HCT116 (cell line): ENCODE measurements around the gene GCNT4. TPM values are rescaled to one million over a fixed set of nuclear protein-coding genes. Genes with fewer than 3 reads are reported as not detected.

Experiments used
- ATAC-seq: fragments of 200-7000 bp; cut with Tn5 transposase; 2 replicates; pipeline ENCODE4 v1.9.1; 2020; ENCODE audit warnings: mild to moderate bottlenecking, moderate library complexity
- BruUV-seq: library from RNA; stranded (reverse); fragments of 400-500 nt; replicated peaks from 2 replicates; lab custom pipeline; 2021; lab: Mats Ljungman, UMichigan
- CTCF ChIA-PET: fragments of 300-600 bp; sonication (Branson Sonifier 250); formaldehyde crosslinking; loops from one replicate; lab custom pipeline; 2021; ENCODE audit warnings: antibody characterized with exemption; lab: Charles Lee
- POLR2A ChIA-PET: fragments of 300-600, 350-600 bp; sonication (Branson Sonifier 250); formaldehyde crosslinking; loops from one replicate; lab custom pipeline; 2021; ENCODE audit warnings: antibody characterized with exemption; lab: Charles Lee
- RAD21 ChIA-PET, 2 experiments: fragments of 300-600 bp; sonication (Branson Sonifier 250); formaldehyde crosslinking; loops; one replicate each; lab custom pipeline; 2023; ENCODE audit warnings: low total read pairs in 2 of 2; ENCODE audit not compliant: uncharacterized antibody in 2 of 2, unreplicated experiment in 2 of 2, low non-redundant PET in 1 of 2; lab: Charles Lee
- DNase-seq: peaks from one replicate; pipeline ENCODE4 v3.0.0-alpha.2; 2010; ENCODE audit warnings: low read depth, low spot score
- H2AFZ ChIP-seq: fragments of 200-600 bp; shearing (Covaris generic), sonication (generic); 2 replicates; pipeline ENCODE4 v1.6.1; 2017; ENCODE audit warnings: low read depth, mixed run types, mixed read lengths, antibody characterized with exemption, low read length; ENCODE audit not compliant: poor library complexity, severe bottlenecking
- H3K27ac ChIP-seq: 2 replicates; pipeline ENCODE4 v1.5.1; 2012; ENCODE audit warnings: low read depth, low read length
- H3K27me3 ChIP-seq: fragments of 200-600 bp; sonication (generic); 2 replicates; pipeline ENCODE4 v1.6.1; 2016; ENCODE audit warnings: mixed run types, low read length, mixed read lengths; ENCODE audit not compliant: insufficient read depth
- H3K36me3 ChIP-seq, 2 experiments: fragments of 200-500 bp in 1 of 2; fragments of 200-600 bp in 1 of 2; sonication (Bioruptor generic) in 1 of 2; sonication (generic) in 1 of 2; 2 replicates each; pipeline versions ENCODE4 v1.5.1 to v1.6.1; 2014 to 2016; ENCODE audit warnings: low read length in 2 of 2, inconsistent platforms in 1 of 2, mixed read lengths in 1 of 2, mixed run types in 1 of 2; ENCODE audit not compliant: insufficient read depth in 2 of 2, control insufficient read depth in 1 of 2
- H3K4me1 ChIP-seq, 2 experiments: fragments of 200-600 bp in 1 of 2; sonication (generic) in 1 of 2; 2 replicates each; pipeline versions ENCODE4 v1.5.1 to v1.6.1; 2012 to 2017; ENCODE audit warnings: low read length in 2 of 2, inconsistent platforms in 1 of 2, mild to moderate bottlenecking in 1 of 2, mixed read lengths in 1 of 2, mixed run types in 1 of 2, moderate library complexity in 1 of 2; ENCODE audit not compliant: insufficient read depth in 2 of 2, control insufficient read depth in 1 of 2
- H3K4me2 ChIP-seq: fragments of 200-600 bp; sonication (generic); 2 replicates; pipeline ENCODE4 v1.6.1; 2017; ENCODE audit warnings: mixed run types, low read length, mixed read lengths
- H3K4me3 ChIP-seq, 2 experiments: fragments of 200-600 bp in 1 of 2; sonication (generic) in 1 of 2; replicated peaks in 1 of 2; 2 replicates each; pipeline ENCODE4 v1.5.1; 2011 to 2016; ENCODE audit warnings: low read length in 2 of 2, control low read depth in 1 of 2, low read depth in 1 of 2, mild to moderate bottlenecking in 1 of 2, mixed read lengths in 1 of 2, mixed run types in 1 of 2
- H3K79me2 ChIP-seq: fragments of 200-600 bp; sonication (generic); 2 replicates; pipeline ENCODE4 v1.6.1; 2017; ENCODE audit warnings: mild to moderate bottlenecking, mixed run types, low read length, moderate library complexity, mixed read lengths; ENCODE audit not compliant: insufficient read depth
- H3K9ac ChIP-seq: fragments of 200-600 bp; sonication (generic); 2 replicates; pipeline ENCODE4 v1.6.1; 2016; ENCODE audit warnings: low read length, mixed read lengths
- H3K9me2 ChIP-seq: fragments of 200-600 bp; sonication (generic), shearing (Covaris generic); 2 replicates; pipeline ENCODE4 v1.6.1; 2017; ENCODE audit warnings: mixed run types, mild to moderate bottlenecking, moderate library complexity; ENCODE audit not compliant: insufficient read depth
- H3K9me3 ChIP-seq, 2 experiments: fragments of 200-500 bp in 1 of 2; fragments of 200-600 bp in 1 of 2; sonication (Bioruptor generic) in 1 of 2; sonication (generic) in 1 of 2; 2 replicates each; pipeline ENCODE4 v1.6.1; 2014 to 2017; ENCODE audit warnings: low read length in 2 of 2, mixed read lengths in 2 of 2, inconsistent platforms in 1 of 2, low read depth in 1 of 2, mild to moderate bottlenecking in 1 of 2, mixed run types in 1 of 2, moderate library complexity in 1 of 2; ENCODE audit not compliant: control insufficient read depth in 1 of 2, insufficient read depth in 1 of 2
- H4K20me1 ChIP-seq: fragments of 200-600 bp; sonication (generic), shearing (Covaris generic); 2 replicates; pipeline ENCODE4 v1.6.1; 2017; ENCODE audit warnings: mixed run types, mild to moderate bottlenecking, moderate library complexity; ENCODE audit not compliant: insufficient read depth
- CBX3 ChIP-seq: IDR thresholded peaks from 2 replicates; pipeline ENCODE4 v1.6.1; 2012; ENCODE audit warnings: low read depth
- CEBPB ChIP-seq: IDR thresholded peaks from 2 replicates; pipeline ENCODE4 v1.6.1; 2012; ENCODE audit warnings: low read depth
- ELF1 ChIP-seq: IDR thresholded peaks from 2 replicates; pipeline ENCODE4 v1.6.1; 2012; ENCODE audit warnings: low read depth, borderline replicate concordance
- EZH2 ChIP-seq: fragments of 200-600 bp; sonication (generic); IDR thresholded peaks from 2 replicates; pipeline ENCODE4 v1.6.1; 2017; ENCODE audit warnings: antibody characterized with exemption, mixed run types
- EZH2phosphoT487 ChIP-seq: fragments of 200-600 bp; IDR thresholded peaks from 2 replicates; pipeline ENCODE4 v1.6.1; 2018; ENCODE audit warnings: antibody characterized with exemption, borderline replicate concordance
- FOSL1 ChIP-seq: IDR thresholded peaks from 2 replicates; pipeline ENCODE4 v1.6.1; 2012; ENCODE audit warnings: low read depth
- JUND ChIP-seq: IDR thresholded peaks from 2 replicates; pipeline ENCODE4 v1.6.1; 2012
- POLR2A ChIP-seq: IDR thresholded peaks from 2 replicates; pipeline ENCODE4 v1.7.0; 2011; ENCODE audit warnings: borderline replicate concordance; ENCODE audit not compliant: insufficient read depth, insufficient read length; ENCODE audit errors: extremely low read depth
- POLR2AphosphoS5 ChIP-seq: IDR thresholded peaks from 2 replicates; pipeline ENCODE4 v1.6.1; 2011; ENCODE audit warnings: mild to moderate bottlenecking, low read depth, low read length, moderate library complexity
- RAD21 ChIP-seq: IDR thresholded peaks from 2 replicates; pipeline ENCODE4 v1.6.1; 2012; ENCODE audit warnings: low read depth, mild to moderate bottlenecking
- SIN3A ChIP-seq: IDR thresholded peaks from 2 replicates; pipeline ENCODE4 v1.6.1; 2012; ENCODE audit warnings: low read depth
- SP1 ChIP-seq: IDR thresholded peaks from 2 replicates; pipeline ENCODE4 v1.6.1; 2012; ENCODE audit warnings: low read depth
- TCF7L2 ChIP-seq: IDR thresholded peaks from 2 replicates; pipeline ENCODE4 v1.7.0; 2011; ENCODE audit warnings: borderline replicate concordance, inconsistent platforms; ENCODE audit not compliant: insufficient read depth, insufficient read length; ENCODE audit errors: extremely low read depth
- YY1 ChIP-seq: IDR thresholded peaks from 2 replicates; pipeline ENCODE4 v1.6.1; 2011; ENCODE audit warnings: low read length, low read depth, moderate library complexity, mild to moderate bottlenecking; ENCODE audit not compliant: insufficient replicate concordance; ENCODE audit errors: extremely low read depth
- ZNF274 ChIP-seq: fragments of 200-500 bp; sonication (Bioruptor generic); IDR thresholded peaks from 2 replicates; pipeline ENCODE4 v1.6.1; 2014; ENCODE audit warnings: mild to moderate bottlenecking, low read depth, low read length, inconsistent platforms
- intact Hi-C: fragments of 100-400 bp; cut with micrococcal nuclease; formaldehyde crosslinking; loops from 2 replicates; pipeline ENCODE4 v1.10.0; 2022
- total RNA-seq: library from RNA; stranded (reverse); gene quantifications from one replicate; pipeline ENCODE4 v1.2.1, GENCODE V29; 2021; ENCODE audit not compliant: unreplicated experiment
- TF ChIP-seq, protein P1 (sequence below), 3 experiments: fragments of 200-600 bp in 1 of 3; sonication (generic) in 1 of 3; IDR thresholded peaks in 2 of 3; conservative IDR thresholded peaks in 1 of 3; 2 replicates each; pipeline ENCODE4 v1.5.1; 2012 to 2017; ENCODE audit warnings: low read depth in 2 of 3, low read length in 2 of 3, antibody characterized with exemption in 1 of 3, borderline replicate concordance in 1 of 3, control low read depth in 1 of 3, mild to moderate bottlenecking in 1 of 3, mixed read lengths in 1 of 3, mixed run types in 1 of 3, moderate library complexity in 1 of 3; ENCODE audit not compliant: insufficient read depth in 1 of 3
- TF ChIP-seq, protein P2 (sequence below): IDR thresholded peaks from 2 replicates; pipeline ENCODE4 v1.6.1; 2012; ENCODE audit warnings: low read depth

GCNT4 gene
- total RNA-seq, 1 experiment from 2014 or later, result 0.07 TPM

DNA sequence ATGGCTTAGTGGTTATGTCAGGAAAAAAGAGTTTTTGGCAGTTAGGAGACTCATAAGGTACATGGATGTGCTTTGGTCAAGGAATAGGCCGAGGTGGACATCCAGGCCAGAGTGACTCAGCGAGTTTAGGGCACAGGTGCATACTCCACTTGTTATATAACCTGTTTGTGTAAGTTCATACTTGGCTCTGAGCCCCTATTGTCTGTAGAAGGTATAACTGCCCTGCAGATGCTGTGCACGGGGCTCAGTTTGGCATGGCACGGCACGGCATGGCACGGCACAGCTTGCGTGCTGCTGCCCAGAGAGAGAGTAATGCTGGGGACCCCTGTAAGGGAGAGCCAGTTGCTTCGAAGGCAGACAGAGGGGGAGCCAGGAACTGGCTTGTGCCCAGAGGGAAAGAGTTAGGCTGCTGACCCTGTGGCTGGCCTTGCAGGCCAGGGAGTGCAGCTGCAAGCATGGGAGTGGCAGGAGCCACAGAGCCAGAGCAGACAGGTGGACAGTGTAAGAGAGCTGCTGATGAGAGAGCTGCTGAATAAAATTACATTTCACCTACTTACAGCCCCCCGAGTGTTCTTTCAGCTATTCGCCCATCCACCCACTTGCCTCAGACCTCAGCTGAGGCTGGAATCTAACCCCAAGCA is 32.2 kb downstream of the GCNT4 start:
- intact Hi-C loops, result no loop called here
- ATAC-seq (peak; percentile 55; the same call in 1 of the 2 replicates), DNase-seq (no peak)
- H3K79me2 ChIP-seq, result no peaks in the 10 kb centered on the region
- no peaks in the 10 kb centered on the region for H4K20me1 ChIP-seq
- ChIA-PET CTCF (no interaction called here), RAD21 (no interaction called here), POLR2A (no interaction called here)
- H3K9me3 ChIP-seq, result no peaks in the 10 kb centered on the region
- no peak overlapping the region for H3K27ac ChIP-seq
- BruUV-seq, result no TSS peak
- no peaks in the 10 kb centered on the region for H3K27me3 ChIP-seq
- H3K4me3 ChIP-seq, result no peak overlapping the region
- no peak overlapping the region for H2AFZ ChIP-seq
- H3K9me2 ChIP-seq, result no peaks in the 10 kb centered on the region
- no peak overlapping the region for H3K9ac ChIP-seq
- H3K4me2 ChIP-seq, result no peak overlapping the region
- TF ChIP-seq ZNF274, result no peak
- no peak for TF ChIP-seq FOSL1
- TF ChIP-seq TCF7L2, result no peak
- TF ChIP-seq SIN3A, result no peak
- no peak for TF ChIP-seq POLR2AphosphoS5
- TF ChIP-seq CBX3, result no peak
- TF ChIP-seq, protein P1, sequence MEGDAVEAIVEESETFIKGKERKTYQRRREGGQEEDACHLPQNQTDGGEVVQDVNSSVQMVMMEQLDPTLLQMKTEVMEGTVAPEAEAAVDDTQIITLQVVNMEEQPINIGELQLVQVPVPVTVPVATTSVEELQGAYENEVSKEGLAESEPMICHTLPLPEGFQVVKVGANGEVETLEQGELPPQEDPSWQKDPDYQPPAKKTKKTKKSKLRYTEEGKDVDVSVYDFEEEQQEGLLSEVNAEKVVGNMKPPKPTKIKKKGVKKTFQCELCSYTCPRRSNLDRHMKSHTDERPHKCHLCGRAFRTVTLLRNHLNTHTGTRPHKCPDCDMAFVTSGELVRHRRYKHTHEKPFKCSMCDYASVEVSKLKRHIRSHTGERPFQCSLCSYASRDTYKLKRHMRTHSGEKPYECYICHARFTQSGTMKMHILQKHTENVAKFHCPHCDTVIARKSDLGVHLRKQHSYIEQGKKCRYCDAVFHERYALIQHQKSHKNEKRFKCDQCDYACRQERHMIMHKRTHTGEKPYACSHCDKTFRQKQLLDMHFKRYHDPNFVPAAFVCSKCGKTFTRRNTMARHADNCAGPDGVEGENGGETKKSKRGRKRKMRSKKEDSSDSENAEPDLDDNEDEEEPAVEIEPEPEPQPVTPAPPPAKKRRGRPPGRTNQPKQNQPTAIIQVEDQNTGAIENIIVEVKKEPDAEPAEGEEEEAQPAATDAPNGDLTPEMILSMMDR (IDR thresholded peaks at IDR 0.05 in 2 of 3, conservative IDR thresholded peaks at IDR 0.05 in 1 of 3; ENCODE audit: borderline replicate concordance in 1 of 3, insufficient read depth in 1 of 3, low read depth in 2 of 3, low read length in 2 of 3), result no peak
- TF ChIP-seq ELF1, result no peak
- TF ChIP-seq JUND, result no peak
- TF ChIP-seq SP1, result no peak
- TF ChIP-seq YY1, result no peak
- no peak for TF ChIP-seq CEBPB
- TF ChIP-seq RAD21, result no peak
- TF ChIP-seq EZH2, result no peak
- TF ChIP-seq EZH2phosphoT487, result no peak
- no peak for TF ChIP-seq POLR2A
- TF ChIP-seq, protein P2, sequence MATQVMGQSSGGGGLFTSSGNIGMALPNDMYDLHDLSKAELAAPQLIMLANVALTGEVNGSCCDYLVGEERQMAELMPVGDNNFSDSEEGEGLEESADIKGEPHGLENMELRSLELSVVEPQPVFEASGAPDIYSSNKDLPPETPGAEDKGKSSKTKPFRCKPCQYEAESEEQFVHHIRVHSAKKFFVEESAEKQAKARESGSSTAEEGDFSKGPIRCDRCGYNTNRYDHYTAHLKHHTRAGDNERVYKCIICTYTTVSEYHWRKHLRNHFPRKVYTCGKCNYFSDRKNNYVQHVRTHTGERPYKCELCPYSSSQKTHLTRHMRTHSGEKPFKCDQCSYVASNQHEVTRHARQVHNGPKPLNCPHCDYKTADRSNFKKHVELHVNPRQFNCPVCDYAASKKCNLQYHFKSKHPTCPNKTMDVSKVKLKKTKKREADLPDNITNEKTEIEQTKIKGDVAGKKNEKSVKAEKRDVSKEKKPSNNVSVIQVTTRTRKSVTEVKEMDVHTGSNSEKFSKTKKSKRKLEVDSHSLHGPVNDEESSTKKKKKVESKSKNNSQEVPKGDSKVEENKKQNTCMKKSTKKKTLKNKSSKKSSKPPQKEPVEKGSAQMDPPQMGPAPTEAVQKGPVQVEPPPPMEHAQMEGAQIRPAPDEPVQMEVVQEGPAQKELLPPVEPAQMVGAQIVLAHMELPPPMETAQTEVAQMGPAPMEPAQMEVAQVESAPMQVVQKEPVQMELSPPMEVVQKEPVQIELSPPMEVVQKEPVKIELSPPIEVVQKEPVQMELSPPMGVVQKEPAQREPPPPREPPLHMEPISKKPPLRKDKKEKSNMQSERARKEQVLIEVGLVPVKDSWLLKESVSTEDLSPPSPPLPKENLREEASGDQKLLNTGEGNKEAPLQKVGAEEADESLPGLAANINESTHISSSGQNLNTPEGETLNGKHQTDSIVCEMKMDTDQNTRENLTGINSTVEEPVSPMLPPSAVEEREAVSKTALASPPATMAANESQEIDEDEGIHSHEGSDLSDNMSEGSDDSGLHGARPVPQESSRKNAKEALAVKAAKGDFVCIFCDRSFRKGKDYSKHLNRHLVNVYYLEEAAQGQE, result no peak
- H3K36me3 ChIP-seq, result no peaks in the 10 kb centered on the region
- H3K4me1 ChIP-seq, result peaks cover 3 to 7% of the 10 kb centered on the region in 2 experiments; a peak in 2 of 4 replicates
